SK-N-MC (cell line): ENCODE measurements around the gene TNKS1BP1.
A peak's percentile ranks its signal among the peaks of the same experiment; 100 is the strongest.

Source experiments
- DNase-seq: peaks from one replicate; pipeline ENCODE4 v3.0.0-alpha.2; 2011; ENCODE audit warnings: low read depth, low spot score
- H3K27ac ChIP-seq: fragments of 200-600 bp; sonication (generic); 2 replicates; pipeline ENCODE4 v1.5.1; 2016; ENCODE audit warnings: mixed run types
- H3K36me3 ChIP-seq: fragments of 200-600 bp; sonication (generic); 2 replicates; pipeline ENCODE4 v1.6.1; 2017; ENCODE audit warnings: antibody characterized with exemption, low read length, mixed read lengths; ENCODE audit not compliant: insufficient read depth
- H3K4me3 ChIP-seq: fragments of 200-600 bp; sonication (generic); 2 replicates; pipeline ENCODE4 v1.5.1; 2016
- H3K9ac ChIP-seq: fragments of 200-600 bp; sonication (generic); 2 replicates; pipeline ENCODE4 v1.8.0; 2017; ENCODE audit warnings: mixed run types, mixed read lengths; ENCODE audit not compliant: insufficient read length
- H3K9me3 ChIP-seq: fragments of 200-600 bp; sonication (generic); 2 replicates; pipeline ENCODE4 v1.6.1; 2017; ENCODE audit warnings: low read depth, mild to moderate bottlenecking, antibody characterized with exemption, low read length, moderate library complexity, mixed read lengths
- EZH2 ChIP-seq: fragments of 200-600 bp; sonication (generic); IDR thresholded peaks from one replicate; pipeline ENCODE4 v1.6.1; 2017; ENCODE audit warnings: antibody characterized with exemption
- FOXP2 ChIP-seq: optimal IDR thresholded peaks from 2 replicates; pipeline ENCODE3; 2011; ENCODE audit warnings: mild to moderate bottlenecking, moderate library complexity; ENCODE audit not compliant: insufficient read depth; ENCODE audit errors: extremely low read length, control extremely low read depth
- POLR2AphosphoS5 ChIP-seq: IDR thresholded peaks from 2 replicates; pipeline ENCODE4 v1.6.1; 2012; ENCODE audit warnings: mild to moderate bottlenecking, low read depth, low read length, borderline replicate concordance

TNKS1BP1 gene

DNA sequence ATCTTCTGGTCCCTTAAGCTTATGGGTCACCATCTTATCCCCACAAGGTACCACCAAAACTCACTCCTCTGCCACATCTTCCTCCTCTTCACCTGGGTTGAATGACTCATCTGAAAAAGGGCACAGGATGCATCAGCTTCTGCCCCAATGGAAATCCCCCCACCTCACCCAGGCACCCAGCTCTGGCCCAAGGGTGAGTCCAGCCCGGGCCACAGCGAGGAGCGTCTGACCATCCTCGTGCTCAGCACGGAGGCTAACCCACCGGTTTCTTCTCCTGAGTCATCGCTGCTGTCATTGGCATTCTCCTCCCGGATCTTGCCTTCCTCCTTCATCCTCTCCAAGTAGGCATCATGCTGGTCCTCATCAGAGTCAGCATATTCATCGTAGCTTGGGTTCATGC lies 5.3 kb upstream of the TNKS1BP1 start:
- H3K4me3 ChIP-seq, result no peak overlapping the region
- TF ChIP-seq POLR2AphosphoS5, result no peak
- no peak for TF ChIP-seq EZH2
- no peak for TF ChIP-seq FOXP2
- H3K36me3 ChIP-seq, result peaks cover 96% of the 10 kb centered on the region
- no peak for DNase-seq
- no peak overlapping the region for H3K9ac ChIP-seq
- H3K9me3 ChIP-seq, result no peaks in the 10 kb centered on the region
- no peak overlapping the region for H3K27ac ChIP-seq

DNA sequence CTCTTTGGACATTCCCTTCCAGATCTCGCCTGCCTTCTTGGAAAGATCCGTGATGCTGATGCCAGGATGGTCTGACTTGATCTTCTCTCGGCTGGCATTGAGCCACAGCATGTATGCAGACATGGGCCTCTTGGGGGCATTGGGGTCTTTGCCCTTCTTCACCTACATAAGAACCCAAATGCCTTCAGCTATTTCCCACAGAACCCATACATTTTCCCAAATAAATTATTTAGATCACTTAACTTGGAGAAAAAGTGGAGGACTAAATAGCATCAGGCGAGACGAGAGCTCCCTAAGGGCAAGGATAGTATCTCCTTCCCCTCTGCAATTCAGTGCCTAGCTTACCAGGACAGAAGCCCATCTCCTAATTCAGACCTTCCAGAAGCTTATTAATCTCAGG lies 3.0 kb upstream of the TNKS1BP1 start:
- DNase-seq, result no peak
- peaks cover 75% of the 10 kb centered on the region for H3K36me3 ChIP-seq
- peak overlapping the region; percentile 38; the same call in 1 of the 2 replicates for H3K27ac ChIP-seq
- H3K4me3 ChIP-seq, result no peak overlapping the region
- H3K9me3 ChIP-seq, result no peaks in the 10 kb centered on the region
- H3K9ac ChIP-seq, result no peak overlapping the region
- TF ChIP-seq POLR2AphosphoS5 (no peak), FOXP2 (no peak), EZH2 (no peak)

DNA sequence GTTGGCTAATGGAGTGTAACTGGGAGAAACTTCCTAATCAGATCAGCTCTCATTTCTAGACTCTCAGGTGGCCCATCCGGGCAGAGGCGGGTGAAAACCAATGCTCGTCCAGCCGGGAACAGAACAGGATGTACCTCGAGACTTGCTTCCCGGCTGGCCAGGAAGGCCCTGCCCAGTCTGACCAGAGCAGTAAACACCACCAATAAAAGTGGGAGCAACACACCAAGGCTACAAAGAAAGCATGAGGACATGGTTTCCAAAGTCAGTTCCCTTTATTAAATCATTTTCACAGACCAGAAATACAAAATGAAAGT lies 940 bp upstream of the TNKS1BP1 start:
- Histone ChIP-seq H3K27ac (peak overlapping the region; percentile 97), H3K4me3 (peak overlapping the region; percentile 79), H3K9me3 (no peaks in the 10 kb centered on the region), H3K36me3 (peaks cover 65% of the 10 kb centered on the region), H3K9ac (peak overlapping the region; percentile 90)
- no peak for DNase-seq
- no peak for TF ChIP-seq EZH2
- TF ChIP-seq POLR2AphosphoS5, result no peak
- TF ChIP-seq FOXP2, result no peak

DNA sequence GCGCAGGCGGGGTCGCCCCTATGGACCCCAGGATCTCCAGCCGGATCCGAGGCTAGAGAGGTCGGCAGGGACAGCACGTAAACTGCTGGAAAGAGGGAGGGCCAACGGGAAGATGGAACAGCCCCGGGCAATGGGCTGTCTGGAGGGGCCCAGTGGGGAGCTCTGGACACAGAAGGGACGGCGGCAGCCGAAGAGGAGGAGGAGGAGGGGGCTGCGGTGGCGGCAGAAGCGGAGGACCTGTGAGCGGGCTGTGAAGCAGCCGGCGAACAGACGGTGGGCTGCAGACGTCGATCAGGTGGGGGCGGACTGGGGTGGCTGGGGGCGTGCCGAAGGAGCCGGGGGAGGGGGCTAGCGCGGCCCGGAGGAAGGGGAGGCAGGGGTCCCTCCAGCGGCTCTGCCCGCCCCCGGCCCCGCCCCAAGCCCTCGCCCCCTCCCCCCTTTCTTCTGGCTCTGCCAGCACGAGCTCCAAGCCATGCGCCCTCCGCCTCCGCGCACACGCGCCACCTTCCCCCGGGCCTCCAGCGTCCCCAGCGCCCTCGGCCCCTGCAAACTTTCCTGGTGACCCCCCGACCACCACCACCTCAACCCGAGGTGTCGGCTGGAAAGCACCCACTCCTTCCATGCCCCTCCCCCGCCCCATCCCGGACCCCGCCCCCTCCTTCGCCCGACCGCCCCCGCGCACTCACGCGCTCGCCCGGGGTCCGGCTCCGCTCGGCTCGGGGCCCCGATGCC lies 432 bp downstream of the TNKS1BP1 start:
- peaks cover 62% of the 10 kb centered on the region for H3K36me3 ChIP-seq
- H3K9me3 ChIP-seq, result no peaks in the 10 kb centered on the region
- DNase-seq, result no peak

DNA sequence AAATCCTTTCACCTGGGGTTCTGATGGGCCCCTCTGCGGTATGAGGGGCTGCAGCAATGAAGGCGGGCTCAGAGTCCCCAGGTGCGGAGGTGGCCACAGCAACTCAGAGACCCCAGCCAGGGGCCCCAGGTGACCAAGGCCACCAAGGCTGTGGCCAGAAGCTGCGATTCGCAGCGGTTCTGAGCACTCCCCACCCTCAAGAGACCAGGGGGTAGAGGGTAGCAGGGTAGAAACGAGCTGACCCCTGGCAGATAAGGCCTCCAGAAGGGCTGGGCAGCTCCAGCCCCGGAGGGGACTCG lies 948 bp downstream of the TNKS1BP1 start:
- Histone ChIP-seq H3K9me3 (no peaks in the 10 kb centered on the region), H3K36me3 (peaks cover 60% of the 10 kb centered on the region), H3K4me3 (peak overlapping the region; percentile 79), H3K27ac (peak overlapping the region; percentile 89), H3K9ac (peak overlapping the region; percentile 59)
- DNase-seq, result no peak
- TF ChIP-seq POLR2AphosphoS5 (no peak), EZH2 (no peak), FOXP2 (no peak)

More for the DNA sequence above, 432 bp downstream of the TNKS1BP1 start:
- Histone ChIP-seq H3K4me3 (peak overlapping the region; percentile 79), H3K27ac (peak overlapping the region; percentile 97), H3K9ac (peak overlapping the region; percentile 90)
- TF ChIP-seq POLR2AphosphoS5, result peak; percentile 9; the same call in 1 of the 2 replicates
- no peak for TF ChIP-seq EZH2
- no peak for TF ChIP-seq FOXP2

DNA sequence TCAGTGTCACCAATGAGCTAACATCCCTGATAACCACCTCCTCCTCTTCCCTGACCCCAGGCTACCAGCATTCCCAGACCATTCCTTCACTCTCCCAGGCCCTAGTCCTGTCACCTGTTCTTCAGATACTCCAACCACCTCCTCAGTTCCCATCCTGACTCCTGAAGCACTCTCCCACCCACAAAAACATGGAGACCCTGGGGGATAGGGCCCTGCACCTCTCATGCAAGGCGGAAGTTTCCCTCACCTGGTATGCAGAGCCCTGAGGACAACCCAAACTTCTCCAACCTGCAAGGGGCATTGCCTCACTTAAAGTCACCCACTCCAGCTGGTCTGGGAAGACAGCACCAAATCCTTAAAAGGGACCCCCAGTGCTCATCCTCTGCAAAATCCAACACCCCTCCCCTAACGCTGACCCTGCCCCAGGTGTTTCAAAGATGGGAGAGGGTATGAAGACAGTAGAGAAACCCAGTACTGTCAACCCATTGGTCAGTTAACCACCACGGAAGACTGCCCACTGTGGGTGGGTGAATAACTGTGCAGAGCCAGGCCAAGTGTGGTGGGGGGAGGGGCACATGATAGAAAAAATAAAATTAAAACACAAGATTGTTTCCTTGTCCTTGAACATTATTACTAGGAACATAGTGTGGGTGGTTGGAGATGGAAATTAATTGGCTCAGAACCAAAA lies 1.4 kb downstream of the TNKS1BP1 start:
- no peak for DNase-seq
- Histone ChIP-seq H3K27ac (peak overlapping the region; percentile 89), H3K9ac (peak overlapping the region; percentile 59), H3K36me3 (peaks cover 60% of the 10 kb centered on the region), H3K9me3 (no peaks in the 10 kb centered on the region), H3K4me3 (peak overlapping the region; percentile 79)
- TF ChIP-seq EZH2 (no peak), POLR2AphosphoS5 (no peak), FOXP2 (no peak)

DNA sequence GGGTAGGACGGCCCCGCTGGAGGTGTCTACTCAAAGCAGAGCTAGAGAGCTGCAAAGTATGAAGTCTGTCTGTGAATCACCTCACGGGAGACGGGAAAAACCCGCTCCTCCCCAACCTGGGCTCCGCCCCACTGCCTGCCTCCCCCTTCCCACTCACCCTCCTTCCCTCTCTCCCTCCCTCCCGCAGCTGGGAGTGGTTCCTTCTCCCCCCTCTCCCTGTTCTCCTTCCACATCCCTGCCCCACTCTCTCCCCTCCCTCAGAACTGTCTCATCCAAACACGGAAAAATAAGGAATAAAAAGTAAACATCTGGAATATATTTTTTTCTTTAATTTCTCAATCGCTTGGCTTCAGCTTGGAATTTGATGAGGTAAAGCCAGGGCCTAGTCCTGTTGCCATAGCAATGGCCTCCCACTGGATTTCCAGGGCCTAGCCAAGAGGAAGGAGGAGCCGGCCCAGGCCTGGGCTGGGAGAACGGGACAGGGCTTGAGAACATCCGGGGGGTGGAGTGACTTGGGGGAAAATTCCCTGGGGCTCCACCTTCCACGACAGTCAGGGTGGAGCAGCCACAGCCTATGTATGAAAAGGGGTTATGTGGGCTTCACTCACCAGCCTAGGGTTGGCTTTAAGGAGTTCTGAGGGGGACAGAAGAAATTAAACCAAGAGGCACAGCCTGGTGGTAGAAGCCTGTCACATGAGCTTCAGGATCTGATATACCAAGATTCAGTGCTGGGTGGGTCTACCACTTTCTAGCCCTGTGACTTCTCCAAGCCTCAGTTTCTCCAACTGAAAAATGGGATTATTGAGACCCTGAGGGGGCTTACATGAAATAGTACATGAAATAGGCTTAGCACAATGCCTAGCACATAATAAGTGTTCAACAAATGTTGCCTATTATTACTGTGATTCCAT lies 2.2 kb downstream of the TNKS1BP1 start:
- Histone ChIP-seq H3K9ac (peak overlapping the region; percentile 59), H3K27ac (peak overlapping the region; percentile 89), H3K9me3 (no peaks in the 10 kb centered on the region), H3K36me3 (peaks cover 60% of the 10 kb centered on the region), H3K4me3 (peak overlapping the region; percentile 79)
- TF ChIP-seq FOXP2 (no peak), POLR2AphosphoS5 (no peak), EZH2 (no peak)
- peak; percentile 78 for DNase-seq
